ENCODE results near the gene PBX1.

Gene PBX1

GRCh38 chr1:164821648-164822047 lies 262.7 kb downstream of the PBX1 start:
- no peak overlapping the region for H3K27ac ChIP-seq
- no peak for TF ChIP-seq CTCF (conservative IDR thresholded peaks at IDR 0.05)

GRCh38 chr1:164823486-164824279 lies 264.7 kb downstream of the PBX1 start:
- TF ChIP-seq CTCF (conservative IDR thresholded peaks at IDR 0.05) = no peak
- H3K27ac ChIP-seq = no peak overlapping the region

- no peak overlapping the region for H3K27ac ChIP-seq
- no peak for TF ChIP-seq CTCF (conservative IDR thresholded peaks at IDR 0.05)
These were observed 265.6 kb downstream of the PBX1 start for GRCh38 chr1:164824542-164824941.

- no peak for TF ChIP-seq CTCF (conservative IDR thresholded peaks at IDR 0.05)
- H3K27ac ChIP-seq = peak overlapping the region; percentile 51
These were observed 271.6 kb downstream of the PBX1 start for GRCh38 chr1:164830628-164831027.

- no peak for TF ChIP-seq CTCF (conservative IDR thresholded peaks at IDR 0.05)
- H3K27ac ChIP-seq = no peak overlapping the region
These were observed 275.7 kb downstream of the PBX1 start for GRCh38 chr1:164834641-164835040.

- H3K27ac ChIP-seq = peak overlapping the region; percentile 26; the same call in 1 of the 2 replicates
- TF ChIP-seq CTCF (conservative IDR thresholded peaks at IDR 0.05) = no peak
These were observed 277.6 kb downstream of the PBX1 start for GRCh38 chr1:164836614-164837018.

GRCh38 chr1:164838786-164839185 lies 279.8 kb downstream of the PBX1 start:
- no peak overlapping the region for H3K27ac ChIP-seq
- TF ChIP-seq CTCF (conservative IDR thresholded peaks at IDR 0.05) = no peak

Data from VCaP (cell line).